Epithelial cell of esophagus (primary cell): ENCODE results near the gene OVOL3.
"Not testable (repeated sequence)": the region's sequence is repeated elsewhere in the genome, so short reads cannot be mapped to it uniquely, and the experiment has no call there.

Experiments
- DNase-seq: peaks from one replicate; pipeline ENCODE4 v3.0.0; 2010; ENCODE audit warnings: low read depth
- H3K4me3 ChIP-seq: 2 replicates; pipeline ENCODE4 v1.5.1; 2011; ENCODE audit warnings: mild to moderate bottlenecking, low read length, control low read depth
- CTCF ChIP-seq: IDR thresholded peaks from 2 replicates; pipeline ENCODE4 v1.5.1; 2011; ENCODE audit warnings: low read depth, mild to moderate bottlenecking, low read length, control low read depth, inconsistent platforms; ENCODE audit not compliant: insufficient read depth; ENCODE audit errors: missing control alignments

Gene OVOL3

GRCh38 chr19:36128392-36128736 lies 17.4 kb downstream of the OVOL3 start:
- peak overlapping the region; percentile 48 for H3K4me3 ChIP-seq
- no peak for TF ChIP-seq CTCF
- no peak for DNase-seq

DNA sequence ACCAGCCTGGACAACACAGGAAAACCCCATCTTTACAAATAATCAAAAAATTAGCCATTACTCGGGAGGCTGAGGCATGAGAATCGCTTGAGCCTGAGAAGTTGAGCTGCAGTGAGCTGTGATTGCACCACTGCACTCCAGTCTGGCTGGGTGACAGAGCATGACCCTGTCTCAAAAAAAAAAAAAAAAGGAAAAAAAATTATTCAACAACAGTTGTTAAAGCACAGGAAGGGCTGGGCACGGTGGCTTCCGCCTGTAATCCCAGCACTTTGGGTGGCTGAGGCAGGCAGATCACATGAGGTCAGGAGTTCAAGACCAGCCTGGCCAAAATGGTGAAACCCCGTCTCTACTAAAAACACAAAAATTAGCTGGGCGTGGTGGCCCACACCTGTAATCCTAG lies 20.3 kb downstream of the OVOL3 start:
- DNase-seq, H3K4me3 ChIP-seq: not testable (repeated sequence)

- H3K4me3 ChIP-seq, DNase-seq: not testable (repeated sequence)
Observed at GRCh38 chr19:36134867-36135266, 23.9 kb downstream of the OVOL3 start.

DNA sequence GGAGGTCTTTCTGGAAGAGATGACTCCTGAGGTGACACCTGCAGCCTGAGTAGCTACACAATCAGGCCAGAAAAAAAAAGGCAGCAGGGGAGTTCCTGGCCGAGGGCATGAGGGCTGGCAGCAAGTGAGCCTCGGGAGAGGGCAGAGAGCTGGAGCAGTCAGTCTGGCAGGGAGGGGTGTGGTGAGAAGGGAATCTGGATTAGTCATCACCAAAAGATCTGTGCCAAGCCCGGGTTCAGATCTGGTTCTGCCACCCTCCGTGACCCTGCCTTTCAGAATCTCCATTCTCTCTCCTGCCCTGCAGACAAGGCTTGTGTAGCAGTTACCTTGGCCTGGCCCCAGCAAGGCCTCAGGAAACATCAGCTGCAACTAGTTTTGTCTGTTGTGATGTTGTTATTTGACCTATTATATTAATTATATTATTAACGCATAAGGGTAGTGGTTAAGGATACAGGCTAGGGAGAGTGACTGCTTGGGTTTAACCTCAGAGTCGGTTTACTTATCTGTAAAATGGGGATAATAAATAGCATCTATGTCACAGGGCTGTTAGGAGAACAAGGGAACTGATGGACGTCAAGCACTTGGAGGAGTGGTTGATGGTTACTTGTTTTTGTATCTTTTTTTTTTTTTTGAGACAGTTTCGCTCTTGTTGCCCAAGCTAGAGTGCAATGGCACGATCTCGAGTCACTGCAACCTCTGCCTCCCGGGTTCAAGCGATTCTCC lies 26.2 kb downstream of the OVOL3 start:
- DNase-seq, result peak; percentile 98
- no peak overlapping the region for H3K4me3 ChIP-seq
- no peak for TF ChIP-seq CTCF

DNA sequence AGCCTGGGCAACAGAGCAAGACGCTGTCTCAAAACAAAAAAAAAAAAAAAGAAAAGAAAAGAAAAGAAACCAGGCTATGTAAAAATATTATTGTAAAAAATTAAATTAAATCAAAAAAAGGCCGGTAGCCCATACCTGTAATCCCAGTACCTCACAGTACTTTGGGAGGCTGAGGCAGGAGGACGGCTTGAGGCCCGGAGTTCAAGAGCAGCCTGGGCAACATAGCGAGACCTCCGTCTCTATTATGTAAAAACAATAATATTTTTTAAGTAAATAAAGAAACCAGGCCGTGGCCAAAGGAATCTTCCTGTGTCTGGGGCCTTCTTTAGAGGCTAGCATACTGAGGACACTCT lies 28.2 kb downstream of the OVOL3 start:
- TF ChIP-seq CTCF, result no peak

GRCh38 chr19:36139473-36140303 lies 28.7 kb downstream of the OVOL3 start, which contains the start of gene CAPNS1:
TSS of gene CAPNS1 (plus strand) at chr19:36140066. CDS start at chr19:36141012, 946 bp downstream.
- peak within 1 kb of the TSS; percentile 99 for H3K4me3 ChIP-seq
- peak; percentile 96 for DNase-seq
- peak; percentile 2 for TF ChIP-seq CTCF

More for the DNA sequence above, 28.2 kb downstream of the OVOL3 start:
- no peak for DNase-seq
- peak overlapping the region; percentile 99 for H3K4me3 ChIP-seq

DNA sequence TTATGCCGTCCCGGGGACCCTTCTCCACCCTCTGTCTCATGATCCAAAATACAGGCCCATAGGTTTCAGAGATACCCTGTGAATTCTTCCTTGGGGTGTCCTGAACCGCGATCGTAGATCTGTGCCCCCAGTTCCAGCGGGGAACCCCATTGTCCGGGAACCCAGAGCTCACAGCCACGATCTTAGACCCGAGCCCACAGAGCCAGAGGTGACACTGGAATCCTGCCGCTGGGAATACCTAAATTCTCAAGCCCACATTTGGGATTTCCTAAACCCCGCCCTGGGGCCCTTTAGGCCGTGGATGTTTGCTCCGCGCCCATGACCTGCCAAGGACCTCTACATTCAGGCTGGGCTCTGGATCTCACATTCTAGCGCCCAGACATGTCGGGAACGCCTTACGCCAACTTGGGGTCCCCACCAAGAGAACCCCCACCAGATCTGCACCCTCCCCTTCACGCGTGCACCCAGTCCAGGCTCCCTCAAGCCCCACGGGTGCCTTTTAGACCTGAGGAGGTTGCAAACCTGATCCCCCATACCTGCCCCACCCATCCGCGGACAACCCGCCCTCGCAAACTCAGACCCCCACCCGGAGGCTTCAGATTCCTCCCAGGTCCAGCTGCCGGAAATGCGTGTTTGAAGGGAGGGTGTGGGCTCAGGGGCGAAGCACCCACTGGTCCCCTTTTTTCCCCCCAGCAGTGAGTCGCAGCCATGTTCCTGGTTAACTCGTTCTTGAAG lies 29.5 kb downstream of the OVOL3 start:
- DNase-seq, result peak; percentile 56

More for the DNA sequence above, 29.5 kb downstream of the OVOL3 start:
- peak overlapping the region; percentile 99 for H3K4me3 ChIP-seq
- no peak for TF ChIP-seq CTCF
